HG02571 (cell line): ENCODE data around the gene AKNAD1.

Experiments
- ATAC-seq: cut with Tn5 transposase; IDR thresholded peaks from one replicate; pipeline ENCODE4 v1.9.1; 2021; ENCODE audit warnings: mild to moderate bottlenecking, moderate library complexity; ENCODE audit not compliant: unreplicated experiment

AKNAD1 gene

GRCh38 chr1:108830119-108831008, 26.5 kb downstream of the AKNAD1 start:
- no peak for ATAC-seq

GRCh38 chr1:108829498-108829916, 27.4 kb downstream of the AKNAD1 start:
- no peak for ATAC-seq

GRCh38 chr1:108828074-108828961, 28.6 kb downstream of the AKNAD1 start:
- ATAC-seq, result no peak

GRCh38 chr1:108826081-108826635, 30.7 kb downstream of the AKNAD1 start:
- ATAC-seq, result no peak

- no peak for ATAC-seq
These were observed 32.8 kb downstream of the AKNAD1 start for GRCh38 chr1:108824051-108824450.

GRCh38 chr1:108823632-108824031, 33.3 kb downstream of the AKNAD1 start:
- no peak for ATAC-seq

- no peak for ATAC-seq
These were observed 37.0 kb downstream of the AKNAD1 start for GRCh38 chr1:108819878-108820277.

GRCh38 chr1:108817811-108818210, 39.1 kb downstream of the AKNAD1 start:
- no peak for ATAC-seq

- ATAC-seq, result no peak
These were observed 39.9 kb downstream of the AKNAD1 start for GRCh38 chr1:108817016-108817415.

- no peak for ATAC-seq
These were observed 40.6 kb downstream of the AKNAD1 start for GRCh38 chr1:108816049-108816893.

- ATAC-seq, result no peak
These were observed 41.3 kb downstream of the AKNAD1 start for GRCh38 chr1:108815566-108815965.

GRCh38 chr1:108814343-108815125, 42.4 kb downstream of the AKNAD1 start:
- ATAC-seq, result no peak

- no peak for ATAC-seq
These were observed 43.6 kb downstream of the AKNAD1 start for GRCh38 chr1:108813326-108813725.

GRCh38 chr1:108811611-108812010, 45.3 kb downstream of the AKNAD1 start:
- no peak for ATAC-seq

GRCh38 chr1:108808438-108808837, 48.5 kb downstream of the AKNAD1 start:
- no peak for ATAC-seq

GRCh38 chr1:108803548-108803947, 53.3 kb downstream of the AKNAD1 start:
- ATAC-seq, result no peak

GRCh38 chr1:108801101-108801500, 55.8 kb downstream of the AKNAD1 start:
- ATAC-seq, result no peak

- ATAC-seq, result no peak
These were observed 57.9 kb downstream of the AKNAD1 start for GRCh38 chr1:108799001-108799400.

- no peak for ATAC-seq
These were observed 64.5 kb downstream of the AKNAD1 start for GRCh38 chr1:108792420-108792819.

GRCh38 chr1:108791790-108792189, 65.1 kb downstream of the AKNAD1 start:
- ATAC-seq, result no peak
